Large intestine (tissue), 3 donors: ENCODE results near the gene SDK1. TPM values are rescaled to one million over a fixed set of nuclear protein-coding genes. Genes with fewer than 3 reads are reported as not detected.

Experiments
- DNase-seq, 2 donors: peaks; one replicate each; pipeline versions ENCODE4 v3.0.0 to v3.0.0-alpha.2; 2013
- H3K27ac ChIP-seq: one replicate; pipeline ENCODE4 v1.5.1; 2013; ENCODE audit warnings: low read length
- H3K27me3 ChIP-seq: 2 replicates; pipeline ENCODE4 v1.6.1; 2013; ENCODE audit warnings: low read length; ENCODE audit not compliant: control insufficient read depth, insufficient read depth
- H3K36me3 ChIP-seq: 2 replicates; pipeline ENCODE4 v1.6.1; 2013; ENCODE audit warnings: low read length; ENCODE audit not compliant: control insufficient read depth, insufficient read depth
- H3K4me1 ChIP-seq: one replicate; pipeline ENCODE4 v1.6.1; 2013; ENCODE audit warnings: low read length; ENCODE audit not compliant: control insufficient read depth, insufficient read depth
- H3K4me3 ChIP-seq: one replicate; pipeline ENCODE4 v1.5.1; 2013; ENCODE audit warnings: low read length
- H3K9me3 ChIP-seq: one replicate; pipeline ENCODE4 v1.6.1; 2013; ENCODE audit warnings: mild to moderate bottlenecking, low read depth, low read length, moderate library complexity; ENCODE audit not compliant: control insufficient read depth
- WGBS: methylation state at CpG from one replicate; pipeline ENCODE4 v1.1.5; 2013; ENCODE audit warnings: low lambda C conversion rate; ENCODE audit not compliant: insufficient coverage; 5-methylcytosine and 5-hydroxymethylcytosine counted together
- polyA plus RNA-seq: library from polyadenylated mRNA; unstranded; fragments of 120-200 nt; gene quantifications from one replicate; pipeline ENCODE4 v1.2.1, GENCODE V29; 2013

Gene SDK1
- polyA plus RNA-seq, 1 donor = 6.4 TPM

GRCh38 chr7:4173615-4174014, 872.6 kb downstream of the SDK1 start:
- no peak for DNase-seq
- Histone ChIP-seq H3K4me1 (no peaks in the 10 kb centered on the region), H3K27me3 (no peaks in the 10 kb centered on the region), H3K4me3 (no peak overlapping the region), H3K36me3 (no peaks in the 10 kb centered on the region), H3K9me3 (peaks cover 3% of the 10 kb centered on the region), H3K27ac (no peak overlapping the region)
- WGBS = no CpG with 5 or more reads among the region's 9 CpGs

- H3K27ac ChIP-seq = no peak overlapping the region
- no peak overlapping the region for H3K4me3 ChIP-seq
- H3K9me3 ChIP-seq = peaks cover 3% of the 10 kb centered on the region
- H3K27me3 ChIP-seq = no peaks in the 10 kb centered on the region
- H3K36me3 ChIP-seq = no peaks in the 10 kb centered on the region
- DNase-seq = no peak
- WGBS = no CpG with 5 or more reads among the region's 8 CpGs
- H3K4me1 ChIP-seq = no peaks in the 10 kb centered on the region
These were observed 873.0 kb downstream of the SDK1 start for GRCh38 chr7:4174016-4174415.

GRCh38 chr7:4174451-4174850, 873.4 kb downstream of the SDK1 start:
- peaks cover 3% of the 10 kb centered on the region for H3K9me3 ChIP-seq
- H3K27me3 ChIP-seq = no peaks in the 10 kb centered on the region
- WGBS = no CpG with 5 or more reads among the region's 11 CpGs
- no peak overlapping the region for H3K27ac ChIP-seq
- no peaks in the 10 kb centered on the region for H3K36me3 ChIP-seq
- H3K4me1 ChIP-seq = no peaks in the 10 kb centered on the region
- DNase-seq = no peak
- no peak overlapping the region for H3K4me3 ChIP-seq

GRCh38 chr7:4174884-4175283, 873.8 kb downstream of the SDK1 start:
- Histone ChIP-seq H3K9me3 (peaks cover 3% of the 10 kb centered on the region), H3K27ac (no peak overlapping the region), H3K4me3 (no peak overlapping the region), H3K27me3 (no peaks in the 10 kb centered on the region), H3K36me3 (no peaks in the 10 kb centered on the region), H3K4me1 (no peaks in the 10 kb centered on the region)
- DNase-seq = no peak
- WGBS = 100% methylated on average over 1 of the region's 18 CpGs

- Histone ChIP-seq H3K27me3 (no peaks in the 10 kb centered on the region), H3K27ac (no peak overlapping the region), H3K36me3 (no peaks in the 10 kb centered on the region), H3K4me3 (no peak overlapping the region), H3K4me1 (no peaks in the 10 kb centered on the region), H3K9me3 (peaks cover 3% of the 10 kb centered on the region)
- no CpG with 5 or more reads among the region's 34 CpGs for WGBS
- no peak for DNase-seq
These were observed 874.4 kb downstream of the SDK1 start for GRCh38 chr7:4175346-4175973.

GRCh38 chr7:4177001-4177400, 875.9 kb downstream of the SDK1 start:
- H3K9me3 ChIP-seq = peaks cover 3% of the 10 kb centered on the region
- H3K27ac ChIP-seq = no peak overlapping the region
- H3K4me1 ChIP-seq = no peaks in the 10 kb centered on the region
- no peaks in the 10 kb centered on the region for H3K36me3 ChIP-seq
- no peaks in the 10 kb centered on the region for H3K27me3 ChIP-seq
- no CpG with 5 or more reads among the region's 6 CpGs for WGBS
- H3K4me3 ChIP-seq = no peak overlapping the region
- DNase-seq = no peak

- Histone ChIP-seq H3K27me3 (no peaks in the 10 kb centered on the region), H3K9me3 (peaks cover 3% of the 10 kb centered on the region), H3K27ac (no peak overlapping the region), H3K4me3 (no peak overlapping the region), H3K36me3 (no peaks in the 10 kb centered on the region), H3K4me1 (no peaks in the 10 kb centered on the region)
- DNase-seq = no peak
- WGBS = no CpG with 5 or more reads among the region's 16 CpGs
These were observed 877.4 kb downstream of the SDK1 start for GRCh38 chr7:4178416-4178815.

- DNase-seq = no peak
- H3K4me3 ChIP-seq = no peak overlapping the region
- H3K27me3 ChIP-seq = no peaks in the 10 kb centered on the region
- peaks cover 3% of the 10 kb centered on the region for H3K9me3 ChIP-seq
- H3K36me3 ChIP-seq = no peaks in the 10 kb centered on the region
- WGBS = 100% methylated on average over 4 of the region's 23 CpGs
- no peak overlapping the region for H3K27ac ChIP-seq
- no peaks in the 10 kb centered on the region for H3K4me1 ChIP-seq
These were observed 878.0 kb downstream of the SDK1 start for GRCh38 chr7:4178916-4179687.

- Histone ChIP-seq H3K4me1 (no peaks in the 10 kb centered on the region), H3K36me3 (no peaks in the 10 kb centered on the region), H3K27ac (no peak overlapping the region), H3K27me3 (no peaks in the 10 kb centered on the region), H3K9me3 (peaks cover 3% of the 10 kb centered on the region), H3K4me3 (no peak overlapping the region)
- no CpG with 5 or more reads among the region's 24 CpGs for WGBS
- DNase-seq = no peak
These were observed 878.8 kb downstream of the SDK1 start for GRCh38 chr7:4179688-4180380.

GRCh38 chr7:4181446-4181845, 880.4 kb downstream of the SDK1 start:
- no CpG with 5 or more reads among the region's 7 CpGs for WGBS
- Histone ChIP-seq H3K27me3 (no peaks in the 10 kb centered on the region), H3K9me3 (peaks cover 3% of the 10 kb centered on the region), H3K27ac (no peak overlapping the region), H3K4me1 (no peaks in the 10 kb centered on the region), H3K4me3 (no peak overlapping the region), H3K36me3 (no peaks in the 10 kb centered on the region)
- no peak for DNase-seq
